GM12878 (cell line): ENCODE data around the gene WSCD2. TPM values are rescaled to one million over a fixed set of nuclear protein-coding genes. Genes with fewer than 3 reads are reported as not detected.

Experiments used
- ATAC-seq: fragments of 200-7000 bp; cut with Tn5 transposase; 3 replicates; pipeline ENCODE4 v1.9.1; 2020; ENCODE audit warnings: mild to moderate bottlenecking, moderate library complexity
- BruUV-seq: library from RNA; stranded (reverse); fragments of 400-500 nt; replicated peaks from 2 replicates; lab custom pipeline; 2021; lab: Mats Ljungman, UMichigan
- CTCF ChIA-PET: fragments of 300-600 bp; sonication (Branson Sonifier 250); formaldehyde crosslinking; extraction: SDS; loops from one replicate; lab custom pipeline; 2021; ENCODE audit warnings: inconsistent platforms; lab: Yijun Ruan, JAX
- POLR2A ChIA-PET: fragments of 350-600 bp; formaldehyde crosslinking; extraction: SDS; loops from one replicate; lab custom pipeline; 2021; ENCODE audit warnings: inconsistent platforms; lab: Charles Lee
- RAD21 ChIA-PET: fragments of 300-600 bp; sonication (Branson Sonifier 250); formaldehyde crosslinking; loops from one replicate; lab custom pipeline; 2023; ENCODE audit warnings: antibody characterized with exemption; ENCODE audit not compliant: unreplicated experiment; lab: Charles Lee
- SMC1A ChIA-PET: fragments of 300-600 bp; sonication (Branson Sonifier 250); formaldehyde crosslinking; loops from one replicate; lab custom pipeline; 2023; ENCODE audit not compliant: unreplicated experiment, uncharacterized antibody; lab: Charles Lee
- DNase-seq: peaks from one replicate; pipeline ENCODE4 v3.0.0-alpha.2; 2011; ENCODE audit warnings: low read depth, low spot score
- FAIRE-seq: peaks from 3 replicates; lab custom pipeline; 2011; peaks lifted over from hg19 to GRCh38; lab: Jason Lieb, UNC
- H2AFZ ChIP-seq: 2 replicates; pipeline ENCODE4 v1.6.0; 2011; ENCODE audit warnings: low read depth, low read length, control low read depth; ENCODE audit not compliant: control insufficient read depth
- H3K27ac ChIP-seq: 2 replicates; pipeline ENCODE4 v1.5.1; 2011; ENCODE audit warnings: control low read depth; ENCODE audit not compliant: control insufficient read depth, insufficient read depth
- H3K27me3 ChIP-seq, 2 experiments: replicated peaks in 1 of 2; 2 replicates each; pipeline versions ENCODE4 v1.6.0 to v1.6.1; 2011; ENCODE audit warnings: low read length in 1 of 2; ENCODE audit not compliant: control insufficient read depth in 2 of 2, insufficient read depth in 2 of 2
- H3K36me3 ChIP-seq, 2 experiments: 2 replicates each; pipeline ENCODE4 v1.5.1; 2011; ENCODE audit warnings: low read length in 1 of 2; ENCODE audit not compliant: control insufficient read depth in 2 of 2, insufficient read depth in 2 of 2
- H3K4me1 ChIP-seq: 2 replicates; pipeline ENCODE4 v1.6.1; 2011; ENCODE audit warnings: mild to moderate bottlenecking, low read length, moderate library complexity, mixed read lengths; ENCODE audit not compliant: control insufficient read depth, insufficient read depth
- H3K4me2 ChIP-seq: 2 replicates; pipeline ENCODE4 v1.6.0; 2011; ENCODE audit warnings: control low read depth; ENCODE audit not compliant: control insufficient read depth, insufficient read depth
- H3K4me3 ChIP-seq: fragments of 200-600 bp; sonication (generic); 2 replicates; pipeline ENCODE4 v1.5.1; 2016
- H3K79me2 ChIP-seq: 2 replicates; pipeline ENCODE4 v1.6.0; 2011; ENCODE audit warnings: low read length; ENCODE audit not compliant: control insufficient read depth, insufficient read depth
- H3K9ac ChIP-seq: 2 replicates; pipeline ENCODE4 v1.8.0; 2011; ENCODE audit warnings: low read length, control low read depth, mixed read lengths; ENCODE audit not compliant: control insufficient read depth, insufficient read depth
- H3K9me3 ChIP-seq: replicated peaks from 3 replicates; pipeline ENCODE4 v1.5.1; 2011; ENCODE audit warnings: mild to moderate bottlenecking, low read length; ENCODE audit not compliant: control insufficient read depth, insufficient read depth
- H4K20me1 ChIP-seq: 2 replicates; pipeline ENCODE4 v1.6.0; 2011; ENCODE audit not compliant: control insufficient read depth, insufficient read depth
- ASH2L ChIP-seq: fragments of 300-600, 200-600 bp; sonication (generic); IDR thresholded peaks from 2 replicates; pipeline ENCODE4 v1.6.1; 2017; ENCODE audit warnings: low read depth, mild to moderate bottlenecking, borderline replicate concordance
- EP300 ChIP-seq, 2 experiments: fragments of 150-350 bp in 1 of 2; IDR thresholded peaks; 2 replicates each; pipeline ENCODE4 v1.6.1; 2011 to 2012; ENCODE audit warnings: low read depth in 2 of 2, low read length in 2 of 2, borderline replicate concordance in 1 of 2, improper control_type of control experiment in 1 of 2, inconsistent platforms in 1 of 2; ENCODE audit not compliant: control insufficient read depth in 1 of 2
- ESRRA ChIP-seq: IDR thresholded peaks from 2 replicates; pipeline ENCODE4 v1.6.1; 2012; ENCODE audit warnings: mild to moderate bottlenecking, low read length, improper control_type of control experiment
- GABPA ChIP-seq: IDR thresholded peaks from 2 replicates; pipeline ENCODE4 v1.6.1; 2014; ENCODE audit warnings: antibody characterized with exemption, low read depth, mild to moderate bottlenecking, inconsistent platforms
- LARP7 ChIP-seq: fragments of 450-650 bp; IDR thresholded peaks from 2 replicates; pipeline ENCODE4 v1.6.1; 2017; ENCODE audit warnings: mild to moderate bottlenecking
- PAX5 ChIP-seq: IDR thresholded peaks from 2 replicates; pipeline ENCODE4 v1.6.1; 2011; ENCODE audit warnings: low read depth, low read length, borderline replicate concordance
- SMAD1 ChIP-seq: fragments of 450-650 bp; IDR thresholded peaks from 2 replicates; pipeline ENCODE4 v1.6.1; 2018; ENCODE audit warnings: mild to moderate bottlenecking, low read depth; ENCODE audit not compliant: partially characterized antibody
- TBL1XR1 ChIP-seq: IDR thresholded peaks from 2 replicates; pipeline ENCODE4 v1.6.1; 2012; ENCODE audit warnings: low read depth, low read length, improper control_type of control experiment
- YY1 ChIP-seq: IDR thresholded peaks from 2 replicates; pipeline ENCODE4 v1.6.1; 2011; ENCODE audit warnings: low read depth, mild to moderate bottlenecking, low read length
- ZNF217 ChIP-seq: fragments of 450-650 bp; IDR thresholded peaks from 2 replicates; pipeline ENCODE4 v1.6.1; 2017; ENCODE audit warnings: antibody characterized with exemption, mild to moderate bottlenecking
- WGBS: methylation state at CpG from one replicate; pipeline ENCODE4 v1.1.6; 2016; ENCODE audit warnings: low lambda C conversion rate; ENCODE audit not compliant: insufficient replicate concordance, insufficient coverage; ENCODE audit errors: missing lambda C conversion rate; 5-methylcytosine and 5-hydroxymethylcytosine counted together
- in situ Hi-C: fragments of 300-500 bp; cut with MboI; formaldehyde crosslinking; loops from 9 replicates; pipeline ENCODE4 v1.14.3; 2018; ENCODE audit warnings: mixed read lengths
- intact Hi-C: fragments of 100-400 bp; cut with micrococcal nuclease; formaldehyde crosslinking; loops from one replicate; pipeline ENCODE4 v1.14.2; 2022; ENCODE audit not compliant: unreplicated experiment
- polyA plus RNA-seq, 11 experiments: library from polyadenylated mRNA; depleted of rRNA in 4 of 11; unstranded in 6 of 11; stranded (reverse) in 5 of 11; fragments of >200 nt; fragmentation: Nextera tagmentation in 4 of 11; fragmentation: Illumina TruSeq in 1 of 11; extraction: Ambion mirVana in 4 of 11; extraction: Trizol in 1 of 11; gene quantifications; 1 replicate in 1 of 11; 2 replicates in 10 of 11; pipeline versions ENCODE4 v1.2.1 to v1.2.3, GENCODE V29; 2011 to 2016; ENCODE audit warnings: inconsistent platforms in 2 of 11, missing spikeins in 2 of 11, low read depth in 1 of 11
- total RNA-seq, 4 experiments: library from RNA; depleted of rRNA in 3 of 4; stranded (reverse); fragments of >200 nt in 3 of 4; fragmentation: Illumina TruSeq in 1 of 4; extraction: Trizol in 1 of 4; gene quantifications; 2 replicates each; pipeline versions ENCODE4 v1.2.1 to v1.2.3, GENCODE V29; 2013 to 2021
- TF ChIP-seq, protein P1 (sequence below): IDR thresholded peaks from 2 replicates; pipeline ENCODE4 v1.6.1; 2012; ENCODE audit warnings: low read depth, low read length, improper control_type of control experiment

WSCD2 gene
- total and polyA plus RNA-seq, 10 of the 15 experiments (the other 5 are each of a cell fraction or from before 2014, with no cell fraction given) = 0.41 TPM; not detected in 9

DNA sequence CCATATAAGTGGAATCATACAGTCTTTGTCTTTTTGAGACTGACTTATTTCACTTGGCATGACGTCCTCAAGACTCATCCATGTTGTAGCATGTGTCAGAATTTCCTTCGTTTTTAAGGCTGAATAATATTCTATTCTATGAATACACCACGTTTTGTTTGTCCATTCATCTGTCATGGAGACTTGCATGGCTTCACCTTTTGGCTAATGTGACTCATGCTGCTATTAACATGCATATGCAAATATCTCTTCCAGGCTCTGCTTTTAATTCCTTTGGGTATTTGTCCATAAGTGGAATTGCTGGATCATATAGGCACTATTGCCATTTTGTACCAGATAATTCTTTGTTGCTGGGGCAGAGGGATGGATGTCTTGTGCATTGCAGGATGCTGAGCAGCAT lies 19.6 kb upstream of the WSCD2 start:
- Histone ChIP-seq H3K4me3 (no peak overlapping the region), H3K9ac (no peak overlapping the region), H3K4me1 (no peaks in the 10 kb centered on the region), H3K9me3 (no peaks in the 10 kb centered on the region), H3K27me3 (no peaks in the 10 kb centered on the region), H4K20me1 (no peaks in the 10 kb centered on the region), H3K4me2 (no peak overlapping the region), H3K27ac (no peak overlapping the region), H2AFZ (no peak overlapping the region), H3K36me3 (no peaks in the 10 kb centered on the region), H3K79me2 (no peaks in the 10 kb centered on the region)
- SMC1A ChIA-PET = no interaction called here
- RAD21 ChIA-PET = no interaction called here
- BruUV-seq = no TSS peak
- 10% methylated on average over 3 of the region's 3 CpGs for WGBS
- FAIRE-seq (no peak), ATAC-seq (no peak), DNase-seq (no peak)
- in situ Hi-C loops (no loop called here), intact Hi-C loops (loop anchor here (10.0 kb wide), 1 partner anchor 345 kb away; no protein-coding TSS in a partner anchor)
- POLR2A ChIA-PET = no interaction called here
- CTCF ChIA-PET = no interaction called here
- no peak for TF ChIP-seq PAX5
- no peak for TF ChIP-seq ASH2L
- TF ChIP-seq, protein P1, sequence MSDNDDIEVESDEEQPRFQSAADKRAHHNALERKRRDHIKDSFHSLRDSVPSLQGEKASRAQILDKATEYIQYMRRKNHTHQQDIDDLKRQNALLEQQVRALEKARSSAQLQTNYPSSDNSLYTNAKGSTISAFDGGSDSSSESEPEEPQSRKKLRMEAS = no peak
- TF ChIP-seq ZNF217 = no peak
- no peak for TF ChIP-seq EP300 (IDR thresholded peaks at IDR 0.05; ENCODE audit: borderline replicate concordance in 1 of 2, control insufficient read depth in 1 of 2, low read depth in 2 of 2, low read length in 2 of 2)
- no peak for TF ChIP-seq YY1
- no peak for TF ChIP-seq GABPA
- no peak for TF ChIP-seq SMAD1
- TF ChIP-seq TBL1XR1 = no peak
- TF ChIP-seq ESRRA = no peak
- TF ChIP-seq LARP7 = no peak
